GM18870 (cell line): Measurements from ENCODE around the gene CUL2.
A peak's percentile ranks its signal among the peaks of the same experiment; 100 is the strongest.
"Not testable (repeated sequence)": the region's sequence is repeated elsewhere in the genome, so short reads cannot be mapped to it uniquely, and the experiment has no call there.

Experiments used
- ATAC-seq: cut with Tn5 transposase; IDR thresholded peaks from one replicate; pipeline ENCODE4 v1.9.1; 2021; ENCODE audit warnings: moderate library complexity; ENCODE audit not compliant: unreplicated experiment

CUL2 gene

DNA sequence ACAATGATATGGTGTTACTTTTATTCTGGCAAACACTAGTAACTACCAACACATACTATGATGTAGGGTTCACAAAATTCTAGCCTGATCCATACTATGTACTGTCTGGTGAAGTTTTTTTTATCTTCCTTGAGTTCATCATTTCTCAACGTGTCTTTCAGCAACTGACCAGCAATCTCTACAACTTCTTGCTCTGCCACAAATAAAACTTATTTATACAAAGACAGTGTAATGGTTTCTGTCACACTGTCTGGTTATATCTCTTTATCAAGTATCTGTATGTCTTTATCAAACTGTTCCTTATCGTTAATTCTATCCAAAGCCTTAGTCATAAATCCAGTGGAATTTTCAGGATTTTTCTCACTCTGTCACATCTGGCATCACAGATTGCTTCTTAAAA is 69.7 kb downstream of the CUL2 start:
- ATAC-seq, result no peak

GRCh38 chr10:35019041-35020024 is 70.8 kb downstream of the CUL2 start:
- no peak for ATAC-seq

- ATAC-seq, result no peak
Observed at GRCh38 chr10:35017608-35018007, 72.5 kb downstream of the CUL2 start.

DNA sequence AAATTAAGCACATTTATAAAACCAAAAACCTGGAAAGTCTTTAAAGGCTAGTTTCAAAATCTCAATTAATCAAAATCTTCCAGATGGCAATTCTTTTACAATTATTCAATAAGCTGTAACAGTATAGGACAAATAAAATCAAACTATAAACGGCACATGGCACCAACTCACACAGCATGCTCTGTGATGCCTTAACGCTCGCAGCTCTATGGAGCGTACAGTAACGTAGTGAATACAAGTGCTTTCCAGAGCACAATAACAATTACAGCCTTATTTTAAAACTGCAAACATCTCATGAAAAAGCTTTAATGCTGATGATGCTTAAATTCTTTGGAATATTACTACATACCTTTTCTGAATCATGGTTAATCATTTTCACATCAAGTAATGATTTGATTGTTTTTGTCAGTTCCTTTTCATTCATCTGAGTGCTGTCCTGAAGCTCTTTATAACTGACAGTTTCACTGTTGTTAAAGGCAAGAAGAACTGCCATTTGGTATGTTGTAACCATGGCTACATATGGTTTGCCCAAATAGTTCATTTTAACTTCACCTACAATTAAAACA is 74.2 kb downstream of the CUL2 start:
- ATAC-seq, result no peak

DNA sequence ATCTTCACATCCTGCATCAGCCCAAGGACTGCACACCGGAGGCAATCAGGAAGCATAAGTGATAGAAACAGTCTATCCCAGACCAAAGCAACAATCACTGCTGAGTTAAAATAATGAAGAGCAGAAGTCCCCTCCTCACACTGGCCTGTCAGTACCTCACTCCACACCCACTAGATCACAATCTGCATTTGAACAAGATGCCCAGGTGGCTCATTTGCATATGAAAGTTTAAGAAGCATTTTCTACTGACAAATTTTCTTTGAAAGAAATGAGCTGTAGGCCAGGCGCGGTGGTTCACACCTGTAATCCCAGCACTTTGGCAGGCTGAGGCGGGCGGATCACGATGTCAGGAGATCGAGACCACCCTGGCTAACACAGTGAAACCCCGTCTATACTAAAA is 77.4 kb downstream of the CUL2 start:
- no peak for ATAC-seq

DNA sequence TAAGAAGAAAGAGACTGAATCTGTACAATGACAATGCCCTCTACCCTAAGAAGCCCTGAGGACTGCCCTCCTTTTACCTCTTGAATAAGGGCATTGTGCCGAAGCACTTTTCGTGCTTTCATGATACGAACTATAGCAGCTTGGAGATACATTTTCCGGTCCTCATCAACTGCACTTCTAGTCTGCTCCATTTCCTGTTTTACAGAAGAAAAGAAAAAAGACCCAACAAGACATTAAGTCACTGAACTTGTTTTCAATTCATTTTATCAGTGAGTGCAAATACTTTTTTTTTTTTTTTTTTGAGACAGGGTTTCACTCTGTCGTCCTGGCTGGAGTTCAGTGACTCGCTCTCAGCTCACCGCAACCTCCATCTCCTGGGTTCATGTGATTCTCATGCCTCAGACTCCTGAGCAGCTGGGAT is 78.4 kb downstream of the CUL2 start:
- no peak for ATAC-seq

- no peak for ATAC-seq
Observed at GRCh38 chr10:35007858-35008301, 82.3 kb downstream of the CUL2 start.

DNA sequence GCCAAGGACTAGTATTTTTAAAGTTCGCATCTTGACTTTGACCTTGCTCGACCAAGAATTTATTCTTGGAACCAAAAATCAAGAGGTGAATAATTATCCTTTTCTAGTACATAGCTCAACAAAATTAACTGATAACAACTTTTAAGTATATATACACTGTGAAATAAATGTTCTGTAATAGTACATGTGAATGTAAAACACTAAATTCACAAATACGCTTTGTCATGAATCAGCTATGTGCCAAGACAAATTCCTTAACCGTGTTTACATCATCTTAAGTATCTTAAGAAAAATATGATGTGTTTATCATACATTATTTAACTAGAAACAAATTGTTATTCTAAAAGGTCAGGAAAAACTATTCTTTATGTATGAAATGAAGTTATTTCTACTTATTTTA is 83.3 kb downstream of the CUL2 start:
- no peak for ATAC-seq

- no peak for ATAC-seq
Observed at GRCh38 chr10:35005868-35006267, 84.3 kb downstream of the CUL2 start.

GRCh38 chr10:35004651-35005050 is 85.5 kb downstream of the CUL2 start:
- ATAC-seq, result no peak

DNA sequence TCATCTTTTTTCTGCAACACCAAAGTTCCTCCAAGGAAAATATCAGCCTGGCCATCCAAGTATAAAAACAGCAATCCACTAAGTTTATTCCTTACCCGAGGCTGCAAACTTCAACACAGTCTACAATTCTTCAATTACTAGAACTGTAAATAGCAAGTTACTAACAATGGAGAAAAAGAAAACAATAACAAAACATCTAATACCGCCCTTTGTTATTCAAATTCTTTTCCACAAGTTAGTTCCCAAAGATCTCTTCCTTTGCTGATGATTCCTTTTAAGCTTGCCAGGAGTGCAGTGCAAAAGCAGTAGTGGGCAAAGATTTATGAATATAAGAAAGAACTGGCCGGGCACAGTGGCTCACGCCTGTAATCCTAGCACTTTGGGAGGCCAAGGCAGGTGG is 86.2 kb downstream of the CUL2 start:
- ATAC-seq, result no peak

DNA sequence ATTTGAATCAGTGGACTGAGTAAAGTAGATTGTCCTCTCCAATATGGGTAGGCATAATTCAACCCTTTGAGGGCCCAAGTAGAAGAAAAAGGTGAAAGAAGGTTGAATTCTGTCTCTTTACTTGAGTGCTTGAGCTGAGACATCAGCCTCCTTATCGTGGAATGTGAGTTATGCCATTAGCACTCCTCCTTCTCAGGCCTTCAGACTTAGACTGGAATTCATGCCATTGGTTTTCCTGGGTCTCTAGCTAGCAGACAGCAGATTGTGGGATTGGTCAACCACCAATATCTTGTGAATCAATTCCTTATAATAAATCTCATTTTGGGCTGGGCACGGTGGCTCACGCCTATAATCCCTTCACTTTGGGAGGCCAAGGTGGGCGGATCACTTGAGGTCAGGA is 89.2 kb downstream of the CUL2 start:
- ATAC-seq, result no peak

GRCh38 chr10:34999532-34999931 is 90.6 kb downstream of the CUL2 start:
- ATAC-seq, result no peak

- no peak for ATAC-seq
Observed at GRCh38 chr10:34998940-34999339, 91.2 kb downstream of the CUL2 start.

DNA sequence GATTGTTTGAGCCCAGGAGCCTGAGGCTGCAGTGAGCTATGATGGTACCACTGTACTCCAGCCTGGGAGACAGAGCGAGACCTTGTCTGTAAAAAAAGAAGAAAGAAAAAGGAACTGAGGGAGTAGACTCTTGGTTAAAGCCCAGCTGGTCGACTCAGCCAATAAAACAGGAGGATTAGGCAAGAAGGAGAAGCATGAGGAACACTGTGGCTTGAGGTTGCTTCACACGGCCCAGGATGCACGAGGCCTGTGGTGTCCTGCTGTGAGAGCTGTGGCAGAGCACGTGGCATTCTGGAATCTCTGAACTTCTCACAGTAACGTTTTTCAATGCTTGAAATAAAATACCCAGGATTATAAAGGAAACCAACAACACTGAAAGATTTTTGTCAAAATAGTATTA is 93.3 kb downstream of the CUL2 start:
- no peak for ATAC-seq

DNA sequence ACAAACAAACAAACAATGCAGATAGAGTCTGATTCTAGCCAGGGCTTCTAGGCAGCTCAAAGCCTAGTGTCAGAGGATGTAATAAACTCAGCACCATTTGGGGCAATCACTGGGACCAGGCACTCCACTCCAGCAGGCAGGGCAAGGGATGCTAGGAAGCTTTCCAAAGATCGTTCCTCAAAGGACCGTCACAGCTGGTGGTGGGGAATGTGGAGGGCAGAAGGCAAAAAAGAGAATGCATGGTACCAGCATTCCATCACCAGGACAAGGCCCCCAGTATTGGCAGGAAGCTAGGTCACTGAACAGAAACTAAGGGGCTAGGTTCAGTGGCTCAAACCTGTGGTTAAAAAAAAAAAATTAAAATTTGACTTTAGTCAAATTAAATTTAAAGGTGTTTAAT is 94.2 kb downstream of the CUL2 start:
- no peak for ATAC-seq

- peak; percentile 91 for ATAC-seq
Observed at GRCh38 chr10:34994565-34995142, 95.5 kb downstream of the CUL2 start.

GRCh38 chr10:34993782-34994181 is 96.4 kb downstream of the CUL2 start:
- ATAC-seq, result no peak

GRCh38 chr10:34991117-34991516 is 99.0 kb downstream of the CUL2 start:
- ATAC-seq, result not testable (repeated sequence)

DNA sequence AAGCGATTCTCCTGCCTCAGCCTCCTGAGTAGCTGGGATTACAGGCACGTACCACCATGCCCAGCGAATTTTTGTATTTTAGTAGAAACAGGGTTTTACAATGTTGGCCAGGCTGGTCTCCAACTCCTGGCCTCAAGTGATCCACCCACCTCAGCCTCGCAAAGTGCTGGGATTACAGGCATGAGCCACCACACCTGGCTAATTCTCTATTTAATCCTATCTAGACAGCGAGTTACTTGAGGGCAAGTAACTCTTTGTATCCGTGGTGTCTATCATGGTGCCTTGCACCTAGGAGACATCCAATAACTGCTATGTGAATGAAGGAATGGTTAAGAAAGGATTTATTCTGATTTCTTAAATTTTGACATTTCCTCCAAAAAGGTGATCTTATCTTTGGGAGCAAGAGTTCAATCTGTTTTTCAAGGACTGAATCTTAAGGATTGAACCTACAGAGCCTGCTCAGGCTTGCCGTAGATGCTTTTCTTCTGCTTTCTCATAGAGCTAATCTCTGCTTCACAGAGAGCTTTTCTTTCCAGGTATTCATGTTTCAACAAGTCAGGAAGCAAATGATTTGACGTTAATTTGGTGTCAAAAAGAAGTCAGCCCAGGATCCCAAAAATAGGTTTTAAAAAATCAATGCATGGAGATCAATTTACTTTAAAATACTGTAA is 101.6 kb downstream of the CUL2 start:
- no peak for ATAC-seq

DNA sequence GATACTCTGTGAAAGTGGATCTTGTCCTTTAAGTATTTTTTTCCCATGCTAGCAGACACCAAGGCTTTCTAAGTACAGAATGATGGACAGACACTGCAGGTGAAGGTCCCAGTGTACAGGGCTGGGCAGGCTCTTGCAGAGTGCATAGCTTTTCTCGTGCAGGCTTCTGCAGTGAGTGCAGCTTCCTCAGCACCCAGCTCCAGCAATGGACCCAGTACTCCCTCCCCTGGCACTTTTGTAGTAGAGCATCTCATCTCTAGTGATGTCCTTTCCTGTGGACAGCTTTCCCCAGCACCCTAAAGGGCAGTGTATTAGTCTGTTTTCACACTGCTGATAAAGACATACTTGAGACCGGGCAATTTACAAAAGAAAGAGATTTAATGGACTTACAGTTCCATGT is 104.3 kb downstream of the CUL2 start:
- no peak for ATAC-seq
